Inflammatory macrophage treated with lipopolysaccharide for 4 hours (primary cell): ENCODE measurements around the gene ITGB1.

Source experiments
- DNase-seq: peaks from one replicate; pipeline ENCODE4 v3.0.0-alpha.2; 2020

Gene ITGB1

GRCh38 chr10:32954080-32954479 lies 4.0 kb downstream of the ITGB1 start:
- no peak for DNase-seq

- no peak for DNase-seq
These were observed 4.6 kb downstream of the ITGB1 start for GRCh38 chr10:32953277-32953927.

GRCh38 chr10:32952541-32953276 lies 5.3 kb downstream of the ITGB1 start:
- DNase-seq: no peak

DNA sequence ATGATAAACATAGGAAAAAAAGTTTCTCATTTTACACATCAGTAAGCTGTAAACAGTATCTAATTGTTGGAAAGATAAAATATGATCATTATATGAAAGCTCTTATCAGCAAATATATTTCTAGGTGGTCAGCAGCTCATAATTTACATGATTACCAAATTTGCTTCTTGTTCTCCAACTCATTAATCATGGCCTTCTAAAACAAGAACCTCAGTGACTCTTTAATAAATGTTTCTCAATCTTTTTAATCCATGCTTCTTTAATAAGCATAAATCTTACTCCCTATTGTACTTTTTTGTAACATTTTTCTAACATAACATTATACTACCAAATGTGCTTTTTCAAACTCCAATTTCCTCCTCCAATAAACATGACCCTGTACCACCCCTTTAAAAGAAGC lies 5.9 kb downstream of the ITGB1 start:
- no peak for DNase-seq

DNA sequence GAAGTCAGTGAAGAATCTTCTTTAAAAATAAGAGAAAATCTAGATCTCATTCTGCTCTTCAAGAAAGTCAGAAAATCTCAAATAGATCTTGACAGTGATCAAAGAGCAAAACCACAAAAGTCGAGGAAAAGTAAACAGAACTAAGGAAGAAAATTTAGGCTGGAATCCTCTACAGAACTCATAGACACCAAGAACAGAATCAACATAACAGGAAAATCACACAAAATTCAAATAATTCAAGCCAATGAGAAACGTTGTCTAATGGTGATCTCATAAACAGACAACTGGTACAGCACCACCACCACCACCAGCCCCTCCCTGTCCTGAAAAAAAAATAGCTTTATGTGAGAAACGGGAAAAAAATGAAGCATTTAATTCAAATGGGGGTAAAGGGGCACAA lies 6.9 kb downstream of the ITGB1 start:
- no peak for DNase-seq

DNA sequence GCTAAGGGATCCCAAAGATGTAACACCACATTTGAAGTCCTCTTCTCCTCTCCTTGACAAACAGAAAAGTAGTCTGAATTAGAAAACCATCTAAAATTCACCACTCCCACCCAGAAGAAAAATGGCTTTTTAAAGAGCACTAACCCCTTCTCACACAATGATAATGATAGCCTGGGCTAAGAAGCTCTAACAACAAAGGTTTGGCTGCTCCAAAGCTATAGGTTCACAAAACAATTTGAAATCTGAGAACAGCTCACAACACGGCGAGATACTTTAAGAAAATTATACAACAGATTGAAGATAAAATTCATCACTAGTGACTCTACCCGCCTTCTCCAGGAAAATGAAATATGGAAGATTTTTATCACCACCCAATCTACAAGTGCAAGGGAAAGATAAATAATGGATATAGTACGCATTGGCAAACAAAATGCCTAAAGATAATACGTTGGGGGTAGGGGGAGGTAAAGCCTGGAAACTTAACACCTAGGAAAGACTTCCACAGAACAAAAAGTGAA lies 7.4 kb downstream of the ITGB1 start:
- DNase-seq: no peak

GRCh38 chr10:32949221-32949678 lies 8.8 kb downstream of the ITGB1 start:
- no peak for DNase-seq

DNA sequence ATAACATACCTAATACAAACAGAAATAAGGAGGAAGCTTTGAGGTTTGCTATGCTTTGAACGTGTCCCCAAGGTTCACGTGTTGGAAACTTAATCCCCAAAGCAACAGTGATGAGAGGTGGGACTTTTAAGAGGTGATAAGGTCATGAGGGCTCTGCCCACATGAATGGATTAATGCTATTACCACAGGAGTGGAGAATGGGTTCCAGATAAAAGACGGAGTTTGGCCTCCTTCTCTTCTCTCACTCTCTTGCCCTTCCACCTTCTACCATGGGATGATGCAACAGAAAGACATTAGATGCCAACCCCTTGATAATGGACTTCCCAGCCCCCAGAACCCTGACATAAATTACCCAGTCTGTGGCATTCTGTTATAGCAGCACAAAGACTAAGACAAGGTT lies 9.6 kb downstream of the ITGB1 start:
- no peak for DNase-seq

- no peak for DNase-seq
These were observed 10.4 kb downstream of the ITGB1 start for GRCh38 chr10:32947586-32947985.

GRCh38 chr10:32946108-32946507 lies 11.9 kb downstream of the ITGB1 start:
- no peak for DNase-seq

DNA sequence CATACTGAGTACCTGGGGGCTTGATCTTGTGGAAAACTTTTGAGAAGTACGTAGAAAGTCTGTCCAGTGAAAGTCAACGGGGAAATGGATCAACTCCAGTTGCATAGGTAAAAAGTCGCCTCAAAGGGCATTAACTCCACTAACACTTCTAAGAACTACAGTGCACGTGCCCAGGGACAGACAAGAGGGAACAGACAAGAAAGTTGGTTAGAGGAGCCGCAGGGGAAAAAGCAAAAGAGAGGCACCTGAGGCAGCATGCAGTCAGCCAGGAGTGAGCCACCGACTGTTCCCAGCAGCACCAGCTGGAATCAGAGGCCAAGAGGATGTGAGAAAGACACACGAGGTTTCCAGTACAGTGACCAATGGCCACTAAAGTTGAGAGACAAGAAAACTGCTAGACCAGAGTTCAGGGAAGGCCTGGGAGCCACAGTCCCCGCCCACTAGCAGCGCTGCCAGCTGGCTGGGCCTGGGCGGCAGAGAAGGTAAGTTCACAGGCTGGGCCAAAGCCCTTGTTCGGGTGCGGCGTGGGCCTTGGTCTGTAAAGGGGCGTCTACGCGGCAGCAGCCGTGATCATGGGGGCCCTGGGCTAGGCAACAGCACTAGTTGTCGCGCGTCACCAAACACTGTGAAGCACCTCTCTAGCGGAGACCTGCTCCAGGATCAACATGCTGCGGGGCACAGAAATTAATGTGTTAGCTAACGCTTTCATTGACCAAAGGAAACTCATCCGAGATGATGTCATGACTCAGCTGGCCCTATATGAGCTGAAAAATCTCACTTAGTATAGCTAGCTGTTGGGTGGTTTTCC lies 14.0 kb downstream of the ITGB1 start:
- no peak for DNase-seq

DNA sequence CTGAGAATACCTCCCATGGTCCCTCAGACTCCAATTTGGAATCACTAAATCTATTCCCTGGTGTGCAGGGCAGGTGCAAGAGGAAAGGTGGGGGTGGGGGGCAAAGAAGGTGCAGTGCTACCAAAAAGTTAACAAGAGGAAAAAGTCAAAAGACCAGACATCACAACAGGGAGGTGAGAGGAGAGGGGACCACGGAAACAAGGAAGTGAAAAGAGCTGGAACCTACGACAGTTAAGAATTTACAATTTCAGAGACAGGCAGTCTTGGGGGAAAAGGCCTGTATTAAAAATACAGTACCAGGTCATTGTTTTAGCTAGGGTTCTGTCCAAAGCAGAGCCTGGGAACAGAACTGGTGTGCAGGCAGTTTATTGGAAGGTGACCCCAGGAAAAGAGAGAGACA lies 14.6 kb downstream of the ITGB1 start:
- DNase-seq: no peak

- no peak for DNase-seq
These were observed 15.9 kb downstream of the ITGB1 start for GRCh38 chr10:32942081-32942480.

GRCh38 chr10:32941357-32941756 lies 16.7 kb downstream of the ITGB1 start:
- DNase-seq: no peak

GRCh38 chr10:32940321-32941301 lies 17.4 kb downstream of the ITGB1 start:
- DNase-seq: no peak

DNA sequence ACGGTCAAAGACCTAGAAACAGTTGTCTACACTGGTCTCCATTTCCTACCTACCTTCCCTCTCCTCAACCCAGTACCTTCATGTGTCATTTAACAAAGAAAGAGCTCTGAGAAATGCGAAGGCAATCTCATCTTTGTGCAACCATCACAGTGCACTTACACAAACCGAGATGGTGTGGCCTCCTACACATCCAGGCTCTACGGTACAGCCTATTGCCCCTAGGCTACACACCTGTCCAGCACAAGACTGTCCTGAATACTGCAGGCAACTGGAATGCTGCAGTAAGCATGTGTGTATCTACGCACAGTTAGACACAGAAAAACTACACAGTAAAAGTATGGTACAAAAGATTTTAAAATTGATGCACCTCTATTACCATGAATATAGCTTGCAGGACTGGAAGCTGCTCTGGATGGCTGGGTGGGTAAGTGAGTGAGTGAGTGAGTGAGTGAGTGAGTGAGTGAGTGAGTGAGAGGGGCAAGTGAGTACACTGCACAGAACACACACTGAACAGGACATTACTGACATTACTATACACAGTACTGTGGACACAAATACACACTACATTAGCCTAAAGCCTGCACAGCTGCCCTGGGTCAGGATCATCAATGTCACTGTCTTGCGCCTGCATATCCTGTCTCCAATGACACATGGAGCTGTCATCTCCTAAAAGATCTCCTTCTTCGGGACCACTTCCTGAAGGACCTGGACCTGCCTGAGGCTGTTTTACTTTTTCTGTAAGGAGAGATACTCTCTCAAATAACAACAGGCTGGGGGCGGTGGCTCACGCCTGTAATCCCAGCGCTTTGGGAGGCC lies 18.5 kb downstream of the ITGB1 start:
- no peak for DNase-seq

GRCh38 chr10:32938554-32939061 lies 19.4 kb downstream of the ITGB1 start:
- peak; percentile 22 for DNase-seq

DNA sequence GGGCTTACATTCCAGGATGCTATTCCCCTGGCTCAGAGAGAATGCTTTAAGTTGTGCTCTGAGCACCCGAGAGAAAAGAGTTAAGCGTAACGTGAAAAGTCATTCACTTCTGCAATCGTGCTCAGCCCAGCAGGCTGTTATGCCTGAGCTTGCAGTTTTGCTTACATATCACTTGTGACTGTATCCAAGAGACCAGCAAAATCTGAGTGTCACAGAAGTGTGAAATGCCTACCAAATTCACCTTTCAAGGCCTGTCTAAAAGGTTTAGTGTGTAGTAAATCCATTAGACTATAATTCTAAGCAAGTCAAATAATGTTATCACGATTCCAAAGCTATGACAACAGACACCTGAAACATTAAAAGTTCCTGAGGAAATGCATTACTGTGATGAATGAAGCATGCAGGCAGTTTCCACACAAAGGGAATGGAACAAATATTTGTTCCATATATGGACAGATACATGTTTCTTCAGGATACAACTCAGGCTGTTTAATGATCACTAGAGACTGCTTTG lies 20.1 kb downstream of the ITGB1 start:
- DNase-seq: peak; percentile 49

DNA sequence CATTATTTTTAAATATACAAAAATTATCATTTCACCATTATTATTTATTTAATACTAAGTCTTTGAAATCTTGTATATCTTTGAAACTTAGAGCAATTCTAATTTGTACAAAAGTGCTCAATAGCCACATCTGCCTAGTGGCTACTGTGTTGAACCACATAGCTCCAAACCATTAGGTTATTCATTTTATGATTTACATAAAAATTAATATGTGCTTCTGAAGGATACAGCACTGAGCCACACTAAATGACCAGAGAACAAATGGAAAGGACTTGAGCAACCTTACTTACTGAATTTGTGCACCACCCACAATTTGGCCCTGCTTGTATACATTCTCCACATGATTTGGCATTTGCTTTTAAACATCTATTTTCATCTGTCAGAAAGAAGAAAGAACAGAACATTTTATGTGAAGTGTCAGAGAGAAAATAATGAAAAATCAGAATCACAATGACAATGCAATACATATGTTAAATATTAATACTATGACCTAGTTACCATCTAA lies 25.8 kb downstream of the ITGB1 start:
- no peak for DNase-seq

DNA sequence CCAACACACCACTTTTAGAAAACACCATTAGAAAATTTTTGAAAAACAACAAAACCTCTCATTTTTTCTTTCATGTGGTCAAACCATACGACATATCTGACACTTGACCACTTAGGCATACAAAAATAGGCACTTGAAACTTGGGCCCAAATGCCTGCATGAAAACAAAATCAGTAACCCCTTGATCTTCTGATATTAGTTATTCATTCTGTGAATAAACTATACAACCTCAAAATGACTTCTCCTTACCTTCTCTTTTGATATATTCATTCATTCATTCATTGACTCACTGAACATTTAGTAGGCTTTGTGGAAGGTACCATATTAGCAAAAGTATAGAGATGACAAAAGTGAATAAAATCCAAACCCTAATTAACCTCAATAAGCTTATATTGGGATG lies 26.4 kb downstream of the ITGB1 start:
- no peak for DNase-seq

DNA sequence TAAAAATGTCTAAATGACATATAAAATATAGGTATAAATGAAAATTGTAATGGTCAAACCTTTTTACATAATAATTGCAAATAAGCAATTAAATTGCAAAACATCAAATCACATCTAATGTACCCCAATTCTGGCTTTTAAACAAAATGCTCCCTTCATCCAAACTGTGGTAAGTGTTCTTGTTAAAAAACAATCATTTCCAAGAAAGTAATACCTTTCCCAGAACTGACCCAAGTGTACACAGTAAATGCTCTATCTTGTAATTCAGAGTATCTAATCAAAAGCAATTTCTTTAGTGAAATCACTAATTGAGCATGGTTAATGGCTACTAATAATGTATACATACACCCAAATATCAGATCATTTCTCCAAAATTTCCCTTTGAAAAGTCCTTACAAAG lies 28.0 kb downstream of the ITGB1 start:
- DNase-seq: no peak
